GM13976 (cell line): ENCODE measurements around the gene NYAP1.
"Not testable (repeated sequence)": the region's sequence is repeated elsewhere in the genome, so short reads cannot be mapped to it uniquely, and the experiment has no call there.

Experiments
- DNase-seq: peaks from one replicate; pipeline ENCODE4 v3.0.0; 2012; ENCODE audit warnings: low spot score
- CTCF ChIP-seq: IDR thresholded peaks from 2 replicates; pipeline ENCODE4 v1.5.1; 2012; ENCODE audit warnings: borderline replicate concordance, mild to moderate bottlenecking; ENCODE audit not compliant: insufficient read depth; ENCODE audit errors: extremely low read depth, missing control alignments, control extremely low read depth
- in situ Hi-C: fragments of 300-500 bp; cut with MboI; formaldehyde crosslinking; loops from one replicate; pipeline ENCODE4 v1.12.0; 2022; ENCODE audit warnings: low sequenced_read_pairs, mixed read lengths, inconsistent platforms; ENCODE audit not compliant: unreplicated experiment

The NYAP1 gene

DNA sequence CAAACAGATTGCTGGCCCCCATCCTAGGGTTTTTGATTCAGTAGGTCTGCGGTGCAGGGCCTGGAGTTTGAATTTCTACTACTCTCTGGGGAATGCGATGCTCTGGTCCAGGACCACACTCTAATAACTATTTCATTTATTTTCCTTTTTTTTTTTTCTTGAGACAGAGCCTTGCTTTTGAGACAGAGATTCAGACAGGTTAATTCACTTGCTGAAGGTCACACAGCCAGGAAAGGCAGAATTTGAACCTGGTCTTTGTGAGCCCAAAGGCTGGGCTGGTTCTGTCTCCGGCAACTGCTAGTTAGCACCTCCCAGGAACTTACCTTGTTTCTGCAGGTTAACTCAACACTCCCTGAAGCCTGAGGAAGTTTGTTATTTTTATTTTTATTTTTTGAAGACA lies 31.2 kb upstream of the NYAP1 start:
- no peak for TF ChIP-seq CTCF
- in situ Hi-C loops = loop anchor here (25.0 kb wide), 2 partner anchors 110 to 410 kb away; partner anchors contain the start of genes SAP25, SLC12A9 and TRIP6
- DNase-seq = no peak

DNA sequence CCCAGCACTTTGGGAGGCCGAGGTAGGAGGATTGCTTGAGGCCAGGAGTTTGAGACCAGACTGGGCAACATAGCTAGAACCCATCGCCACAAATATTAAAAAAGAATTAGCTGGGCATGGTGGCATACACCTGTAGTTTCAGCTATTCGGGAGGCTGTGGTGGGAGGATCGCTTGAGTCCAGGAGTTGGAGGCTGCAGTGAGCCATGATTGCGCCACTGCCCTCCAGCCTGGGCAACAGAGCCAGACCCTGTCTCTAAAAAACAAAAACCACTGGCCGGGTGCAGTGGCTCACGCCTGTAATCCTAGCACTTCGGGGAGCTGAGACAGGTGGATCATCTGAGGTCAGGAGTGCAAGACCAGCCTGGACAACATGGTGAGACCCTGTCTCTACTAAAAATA lies 29.9 kb upstream of the NYAP1 start:
- DNase-seq = not testable (repeated sequence)

GRCh38 chr7:100455206-100455605 lies 28.5 kb upstream of the NYAP1 start:
- in situ Hi-C loops = loop anchor here (25.0 kb wide), 2 partner anchors 107 to 407 kb away; partner anchors contain the start of genes SAP25, SLC12A9 and TRIP6
- DNase-seq = no peak
- TF ChIP-seq CTCF = no peak

More for the DNA sequence above, 29.9 kb upstream of the NYAP1 start:
- in situ Hi-C loops = loop anchor here (25.0 kb wide), 2 partner anchors 108 to 408 kb away; partner anchors contain the start of genes SAP25, SLC12A9 and TRIP6

- DNase-seq = no peak
- TF ChIP-seq CTCF = no peak
- in situ Hi-C loops = loop anchor here (25.0 kb wide), 2 partner anchors 106 to 406 kb away; partner anchors contain the start of genes SAP25, SLC12A9 and TRIP6
These were observed 27.2 kb upstream of the NYAP1 start for GRCh38 chr7:100456562-100456961.

GRCh38 chr7:100457033-100457432 lies 26.7 kb upstream of the NYAP1 start:
- in situ Hi-C loops = loop anchor here (25.0 kb wide), 2 partner anchors 105 to 405 kb away; partner anchors contain the start of genes SAP25, SLC12A9 and TRIP6
- no peak for DNase-seq
- no peak for TF ChIP-seq CTCF

DNA sequence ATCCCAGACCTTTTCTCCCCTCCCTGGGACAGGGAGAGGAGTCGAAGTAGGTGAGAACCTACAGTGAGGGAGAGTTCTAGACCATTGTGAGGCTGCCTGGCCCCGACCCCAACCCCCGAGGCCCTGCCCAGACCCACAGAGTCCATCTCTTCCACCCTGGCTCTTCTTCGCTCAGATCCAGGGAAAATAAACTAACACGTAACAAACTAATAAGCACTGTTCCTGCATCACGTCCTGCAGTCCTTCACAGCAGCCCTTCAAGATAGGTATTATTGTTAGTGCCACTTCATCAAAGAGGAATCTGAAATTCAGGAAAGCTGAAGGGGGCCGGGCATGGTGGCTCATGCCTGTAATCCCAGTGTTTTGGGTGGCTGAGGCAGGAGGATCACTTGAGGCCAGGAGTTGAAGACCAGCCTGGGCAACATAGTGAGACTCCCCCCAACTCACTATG lies 19.5 kb upstream of the NYAP1 start, which contains the start of gene SPACDR:
Gene SPACDR, minus strand, starts transcription at position 51 of the 451 bp plus-strand sequence. CDS start 235 bp downstream, outside the sequence.
- in situ Hi-C loops = loop anchor here (25.0 kb wide), 2 partner anchors 98 to 398 kb away; partner anchors contain the start of genes SAP25, SLC12A9 and TRIP6
- DNase-seq = no peak
- TF ChIP-seq CTCF = no peak

DNA sequence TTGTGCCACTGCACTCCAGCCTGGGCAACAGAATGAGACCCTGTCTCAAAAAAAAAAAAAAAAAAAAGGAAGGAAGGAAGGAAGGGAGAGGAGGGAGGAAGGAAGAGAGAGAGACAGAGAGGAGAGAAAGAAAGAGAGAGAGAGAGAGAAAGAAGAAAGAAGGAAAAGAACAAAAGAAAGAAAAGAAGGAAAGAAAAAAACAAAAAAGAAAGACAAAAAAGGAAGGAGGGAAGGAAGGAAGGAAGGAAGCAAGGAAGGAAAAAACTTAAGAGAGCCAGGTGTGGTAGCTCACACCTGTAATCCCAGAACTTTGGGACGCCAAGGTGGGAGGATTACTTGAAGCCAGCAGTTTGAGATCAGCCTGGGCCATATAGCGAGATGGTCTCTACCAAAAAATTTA lies 18.9 kb upstream of the NYAP1 start:
- no peak for DNase-seq
- TF ChIP-seq CTCF = no peak
- in situ Hi-C loops = loop anchor here (25.0 kb wide), 2 partner anchors 98 to 398 kb away; partner anchors contain the start of genes SAP25, SLC12A9 and TRIP6
